B cell (primary cell): ENCODE measurements around the gene C1orf115. TPM values are rescaled to one million over a fixed set of nuclear protein-coding genes. Genes with fewer than 3 reads are reported as not detected.

Experiments
- ATAC-seq: fragments of 200-7000 bp; cut with Tn5 transposase; one replicate; pipeline ENCODE4 v1.10.0; 2021; ENCODE audit warnings: low read depth, mild to moderate bottlenecking, moderate number of reproducible peaks, moderate library complexity
- CTCF ChIA-PET: fragments of 350-600 bp; sonication (Branson Sonifier 250); formaldehyde crosslinking; loops from one replicate; lab custom pipeline; 2021; ENCODE audit warnings: antibody characterized with exemption, inconsistent platforms; lab: Charles Lee
- POLR2A ChIA-PET: fragments of 350-600 bp; sonication (Branson Sonifier 250); formaldehyde crosslinking; loops from one replicate; lab custom pipeline; 2021; ENCODE audit warnings: antibody characterized with exemption; lab: Charles Lee
- DNase-seq: peaks from one replicate; pipeline ENCODE4 v3.0.0; 2013
- H2AFZ ChIP-seq: 2 replicates; pipeline ENCODE4 v1.6.1; 2012; ENCODE audit warnings: mild to moderate bottlenecking, low read depth, low read length; ENCODE audit not compliant: insufficient read depth, poor library complexity, severe bottlenecking
- H3K27ac ChIP-seq, 2 donors: 1 replicate in 1 of 2; 2 replicates in 1 of 2; pipeline ENCODE4 v1.5.1; 2012 to 2013; ENCODE audit warnings: low read length in 2 of 2, mild to moderate bottlenecking in 2 of 2, moderate library complexity in 1 of 2
- H3K27me3 ChIP-seq, 4 experiments: fragments of 200-600 bp in 1 of 4; sonication (generic) in 1 of 4; replicated peaks in 1 of 4; 1 replicate in 2 of 4; 2 replicates in 2 of 4; pipeline versions ENCODE4 v1.6.1 to v1.7.0; 2013 to 2016; ENCODE audit warnings: low read length in 3 of 4, mild to moderate bottlenecking in 2 of 4, mixed read lengths in 1 of 4, moderate library complexity in 1 of 4; ENCODE audit not compliant: insufficient read depth in 4 of 4, control insufficient read depth in 3 of 4; ENCODE audit errors: control extremely low read depth in 1 of 4
- H3K36me3 ChIP-seq, 2 experiments: replicated peaks in 1 of 2; 1 replicate in 1 of 2; 2 replicates in 1 of 2; pipeline versions ENCODE4 v1.6.1 to v1.7.1; 2013; ENCODE audit warnings: low read length in 1 of 2; ENCODE audit not compliant: insufficient read depth in 2 of 2, control insufficient read depth in 1 of 2; ENCODE audit errors: control extremely low read depth in 1 of 2, extremely low read depth in 1 of 2
- H3K4me1 ChIP-seq, 2 donors: fragments of 200-600 bp in 1 of 2; sonication (generic) in 1 of 2; 1 replicate in 1 of 2; 2 replicates in 1 of 2; pipeline versions ENCODE4 v1.5.1 to v1.6.1; 2013 to 2017; ENCODE audit warnings: low read length in 2 of 2; ENCODE audit not compliant: control insufficient read depth in 2 of 2, insufficient read depth in 2 of 2
- H3K4me2 ChIP-seq: replicated peaks from 2 replicates; pipeline ENCODE3; 2012; ENCODE audit warnings: mild to moderate bottlenecking, low read depth, low read length; ENCODE audit not compliant: poor library complexity, severe bottlenecking
- H3K4me3 ChIP-seq, 5 experiments: fragments of 200-600 bp in 1 of 5; sonication (generic) in 1 of 5; 1 replicate in 3 of 5; 2 replicates in 2 of 5; pipeline versions ENCODE4 v1.5.1 to v1.7.0; 2011 to 2016; ENCODE audit warnings: low read length in 4 of 5, mild to moderate bottlenecking in 4 of 5, low read depth in 2 of 5, control low read depth in 1 of 5, moderate library complexity in 1 of 5; ENCODE audit not compliant: insufficient read depth in 1 of 5; ENCODE audit errors: control extremely low read depth in 1 of 5, extremely low read depth in 1 of 5
- H3K79me2 ChIP-seq: fragments of 200-600 bp; sonication (generic); one replicate; pipeline ENCODE4 v1.6.0; 2016; ENCODE audit warnings: low read length; ENCODE audit not compliant: control insufficient read depth, insufficient read depth
- H3K9ac ChIP-seq: fragments of 200-600 bp; sonication (generic); 2 replicates; pipeline ENCODE4 v1.6.1; 2017; ENCODE audit warnings: mild to moderate bottlenecking, low read length, moderate library complexity
- H3K9me3 ChIP-seq, 3 donors: one replicate each; pipeline versions ENCODE4 v1.6.1 to v1.7.1; 2013; ENCODE audit warnings: low read length in 2 of 3; ENCODE audit not compliant: control insufficient read depth in 2 of 3, insufficient read depth in 1 of 3; ENCODE audit errors: control extremely low read depth in 1 of 3
- H4K20me1 ChIP-seq: 2 replicates; pipeline ENCODE4 v1.6.0; 2012; ENCODE audit warnings: mild to moderate bottlenecking, low read length; ENCODE audit not compliant: insufficient read depth, control insufficient read depth, poor library complexity, severe bottlenecking
- H3K27ac Mint-ChIP-seq: one replicate; pipeline ENCODE4 v1.8.0; 2021; ENCODE audit warnings: mixed read lengths
- H3K27me3 Mint-ChIP-seq: one replicate; pipeline ENCODE4 v1.8.0; 2021; ENCODE audit warnings: mixed read lengths
- H3K4me1 Mint-ChIP-seq: one replicate; pipeline ENCODE4 v1.8.0; 2021; ENCODE audit warnings: mixed read lengths
- H3K4me3 Mint-ChIP-seq: one replicate; pipeline ENCODE4 v1.8.0; 2021; ENCODE audit warnings: mixed read lengths
- H3K9me3 Mint-ChIP-seq: one replicate; pipeline ENCODE4 v1.8.0; 2022; ENCODE audit warnings: mixed read lengths; ENCODE audit not compliant: insufficient read depth
- CTCF ChIP-seq: fragments of 200-600 bp; IDR thresholded peaks from one replicate; pipeline ENCODE4 v1.8.0; 2022; ENCODE audit warnings: antibody characterized with exemption, mild to moderate bottlenecking
- EZH2 ChIP-seq: IDR thresholded peaks from 2 replicates; pipeline ENCODE4 v1.6.1; 2012; ENCODE audit warnings: borderline replicate concordance, low read depth, mild to moderate bottlenecking, moderate library complexity, low read length; ENCODE audit not compliant: insufficient read depth, poor library complexity, severe bottlenecking
- WGBS: methylation state at CpG from one replicate; pipeline ENCODE4 v1.1.5; 2013; ENCODE audit warnings: missing lambda C conversion rate; ENCODE audit not compliant: insufficient coverage; 5-methylcytosine and 5-hydroxymethylcytosine counted together
- intact Hi-C: fragments of 100-400 bp; cut with micrococcal nuclease; formaldehyde crosslinking; loops from one replicate; pipeline ENCODE4 v1.10.0; 2022
- polyA plus RNA-seq: library from polyadenylated mRNA; depleted of rRNA; stranded (reverse); fragments of >200 nt; gene quantifications from 2 replicates; pipeline ENCODE4 v1.2.3, GENCODE V29; 2012
- total RNA-seq, 2 donors: library from RNA; stranded (reverse); fragments of 120-200 nt in 1 of 2; gene quantifications; 1 replicate in 1 of 2; 2 replicates in 1 of 2; pipeline versions ENCODE4 v1.2.3 to v1.2.4, GENCODE V29; 2013 to 2022

C1orf115 gene
- total and polyA plus RNA-seq, 2 donors (not counting 1 experiment from before 2014, with no cell fraction given): 6.4 to 19.5 TPM

GRCh38 chr1:220642285-220642684 lies 47.9 kb upstream of the C1orf115 start:
- no peak for ATAC-seq
- Mint-ChIP-seq H3K27ac (no peak overlapping the region), H3K4me1 (no peaks in the 10 kb centered on the region), H3K9me3 (no peaks in the 10 kb centered on the region), H3K4me3 (no peak overlapping the region), H3K27me3 (peaks cover 7% of the 10 kb centered on the region)
- ChIA-PET POLR2A (no interaction called here), CTCF (interaction anchor here (0.6 kb wide), 1 partner anchor 250 kb away, joined by 3 read pairs; no protein-coding TSS in a partner anchor)
- no peak for TF ChIP-seq EZH2
- no peak for TF ChIP-seq CTCF
- H3K4me2 ChIP-seq: no peak overlapping the region
- H3K79me2 ChIP-seq: no peaks in the 10 kb centered on the region
- H3K27me3 ChIP-seq: no peaks in the 10 kb centered on the region
- no peaks in the 10 kb centered on the region for H3K4me1 ChIP-seq
- WGBS: 91% methylated on average over 4 of the region's 4 CpGs
- H3K9me3 ChIP-seq: peaks cover 0 to 5% (median 0%) of the 10 kb centered on the region in 3 donors
- H3K4me3 ChIP-seq: no peak overlapping the region
- no peak overlapping the region for H3K9ac ChIP-seq
- no peak for DNase-seq
- intact Hi-C loops: no loop called here
- H3K36me3 ChIP-seq: no peaks in the 10 kb centered on the region
- no peak overlapping the region for H3K27ac ChIP-seq
- no peak overlapping the region for H2AFZ ChIP-seq
- H4K20me1 ChIP-seq: no peaks in the 10 kb centered on the region

GRCh38 chr1:220652995-220653394 lies 37.2 kb upstream of the C1orf115 start:
- peaks cover 4% of the 10 kb centered on the region for H3K27me3 Mint-ChIP-seq
- ChIA-PET POLR2A (no interaction called here), CTCF (no interaction called here)
- DNase-seq: no peak
- ATAC-seq: no peak
- no peak overlapping the region for H2AFZ ChIP-seq
- no peak overlapping the region for H3K27ac ChIP-seq
- intact Hi-C loops: no loop called here
- WGBS: 99% methylated on average over 10 of the region's 13 CpGs
- TF ChIP-seq EZH2 (no peak), CTCF (no peak)
- H3K9me3 ChIP-seq: no peaks in the 10 kb centered on the region
- no peak overlapping the region for H3K4me2 ChIP-seq
- H3K36me3 ChIP-seq: no peaks in the 10 kb centered on the region
- no peak overlapping the region for H3K4me3 Mint-ChIP-seq
- H3K9ac ChIP-seq: no peak overlapping the region
- no peaks in the 10 kb centered on the region for H3K79me2 ChIP-seq
- H3K27me3 ChIP-seq: no peaks in the 10 kb centered on the region
- H3K4me1 Mint-ChIP-seq: peaks cover 2% of the 10 kb centered on the region
- no peak overlapping the region for H3K4me3 ChIP-seq
- H4K20me1 ChIP-seq: no peaks in the 10 kb centered on the region
- no peaks in the 10 kb centered on the region for H3K4me1 ChIP-seq
- H3K27ac Mint-ChIP-seq: no peak overlapping the region
- no peaks in the 10 kb centered on the region for H3K9me3 Mint-ChIP-seq
